Stimulated activated CD4-positive, alpha-beta T cell treated with anti-CD3 and anti-CD28 coated beads, Interleukin-4, amount 100 ng/mL, for 4 hours (primary cell): Measurements from ENCODE around the gene LTB.

Source experiments
- DNase-seq, 2 experiments: peaks; one replicate each; pipeline ENCODE4 v3.0.0-alpha.2; 2020

LTB gene

DNA sequence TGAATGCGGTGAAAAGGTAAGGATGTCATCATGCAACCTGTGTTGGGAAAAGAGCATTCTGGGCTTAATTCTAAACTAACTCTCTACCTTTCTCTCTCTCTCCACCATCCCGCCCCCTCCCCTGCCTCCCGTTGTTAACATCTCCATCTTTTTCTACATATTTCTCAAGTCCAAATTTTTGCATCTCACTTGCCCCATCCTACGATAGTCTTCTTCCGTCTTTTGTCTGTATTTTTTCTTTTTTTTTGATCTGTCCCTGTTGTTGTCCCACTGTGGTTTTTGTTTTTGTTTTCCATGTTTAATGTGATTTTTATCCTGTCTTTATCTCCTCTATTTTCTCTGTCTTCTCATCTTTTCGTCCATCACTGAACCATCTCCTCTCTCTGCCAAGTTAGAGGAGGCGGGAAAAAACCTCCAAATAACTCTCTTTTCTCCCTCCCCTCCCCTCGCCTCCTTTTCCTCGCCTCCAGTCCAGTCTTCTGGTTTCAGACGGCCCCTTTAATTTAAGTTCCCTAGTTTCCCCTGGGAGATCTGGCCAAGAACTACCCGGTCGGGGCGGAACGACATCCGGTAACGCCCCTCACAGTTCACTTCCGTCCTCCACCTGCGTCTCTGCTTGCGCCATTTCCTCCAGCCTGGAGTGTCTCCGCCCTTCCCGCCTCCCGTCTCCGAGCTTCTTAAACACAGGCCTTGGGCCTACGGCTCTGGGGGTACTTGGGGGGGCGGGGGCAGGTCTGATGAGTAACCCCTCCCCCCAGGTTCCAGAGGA is 35.1 kb downstream of the LTB start, which contains the start of gene NFKBIL1:
TSS of gene NFKBIL1 (plus strand) at position 651 of the 769 bp plus-strand sequence. CDS start at position 738, 87 bp downstream.
- DNase-seq: peak; percentile 85 to 92

DNA sequence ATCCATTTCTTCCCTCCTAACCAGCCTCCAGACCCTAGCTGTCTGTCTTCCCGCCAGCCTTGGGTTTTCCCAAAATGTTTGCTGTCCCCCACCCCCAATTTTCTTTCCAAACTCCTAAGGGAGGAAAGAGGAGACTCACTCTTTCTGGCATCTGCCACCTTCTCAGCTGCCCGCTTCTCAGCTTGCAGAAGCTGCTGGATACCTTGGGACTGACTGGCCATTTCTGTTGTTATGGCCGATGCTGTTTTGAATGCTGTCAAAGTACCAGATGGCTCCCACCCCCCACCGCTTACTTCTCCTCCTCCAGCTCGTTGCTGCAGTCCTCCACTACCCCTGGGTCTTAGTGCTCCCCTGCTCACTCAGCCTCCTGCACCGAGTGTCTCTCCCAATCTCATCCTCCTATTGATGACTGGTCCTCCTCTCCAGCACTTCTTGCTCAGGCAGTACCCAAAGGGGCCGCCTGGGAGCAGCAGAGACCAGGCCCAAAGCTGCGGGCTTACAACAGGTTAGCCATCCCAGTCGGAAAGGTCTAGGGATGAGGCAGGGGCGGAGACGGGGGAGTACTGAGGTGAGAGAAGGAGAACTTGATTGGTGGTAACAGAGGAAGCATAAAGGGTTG is 35.8 kb downstream of the LTB start, which contains the start of gene ATP6V1G2:
TSS of gene ATP6V1G2 (minus strand) at position 270 of the 619 bp plus-strand sequence. CDS start at position 221, 49 bp downstream.
- peak; percentile 83 to 84 for DNase-seq

DNA sequence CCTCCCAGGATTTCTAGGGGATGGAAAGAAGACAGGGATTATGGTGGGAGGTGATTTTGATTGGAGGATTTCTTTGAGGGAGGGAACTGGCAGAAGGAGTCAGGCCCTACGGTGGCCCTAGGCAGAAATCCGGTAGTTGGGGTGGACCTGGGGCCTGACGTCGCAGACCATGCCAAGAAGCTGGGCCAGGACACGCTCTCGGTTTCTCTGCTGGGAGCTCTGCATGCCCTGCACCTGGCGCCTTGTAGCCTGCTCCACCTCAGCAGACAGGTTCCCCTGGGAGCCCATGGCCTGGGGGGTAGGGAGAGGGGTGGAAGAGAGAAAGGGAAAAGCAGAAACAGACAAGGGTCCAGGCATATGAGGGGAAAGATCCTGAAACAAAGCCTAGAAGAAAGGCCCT is 36.9 kb downstream of the LTB start:
- no peak for DNase-seq

DNA sequence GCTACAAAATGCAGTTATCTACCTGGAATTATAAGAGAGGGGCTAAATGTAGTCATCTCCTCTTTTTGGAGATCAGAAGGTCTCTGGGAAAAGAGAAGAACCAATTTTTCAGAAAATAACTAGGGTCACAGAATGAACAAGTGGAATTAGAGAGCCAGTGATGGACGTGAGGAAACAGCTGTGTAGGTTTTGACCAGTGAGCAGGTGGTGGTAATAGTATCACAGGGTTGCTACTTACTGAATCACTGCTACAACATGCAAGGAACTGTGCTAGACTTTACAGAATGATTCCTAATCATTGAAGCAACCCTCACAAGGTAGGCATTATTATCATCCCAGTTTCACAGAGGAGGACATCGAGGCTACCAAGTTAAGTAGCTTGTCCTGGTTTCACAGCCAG is 37.5 kb downstream of the LTB start:
- DNase-seq: no peak

DNA sequence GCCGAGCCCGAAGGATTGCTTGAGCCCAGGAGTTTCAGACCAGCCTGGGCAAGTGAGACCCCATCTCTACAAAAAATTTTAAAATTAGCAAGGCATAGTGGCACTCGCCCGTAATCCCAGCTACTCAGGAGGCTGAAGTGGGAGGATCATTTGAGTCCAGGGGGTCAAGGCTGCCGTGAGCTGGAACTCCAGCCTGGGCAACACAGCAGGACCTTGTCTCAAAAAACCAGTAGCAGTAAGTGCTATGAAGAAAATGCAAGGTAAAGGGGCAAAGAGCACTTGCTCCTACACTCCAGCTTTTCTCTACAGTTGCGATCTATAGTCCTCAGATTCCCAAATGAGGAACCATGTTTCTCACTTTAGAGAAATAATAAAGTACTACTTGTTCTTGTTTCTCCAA is 38.6 kb downstream of the LTB start:
- no peak for DNase-seq

DNA sequence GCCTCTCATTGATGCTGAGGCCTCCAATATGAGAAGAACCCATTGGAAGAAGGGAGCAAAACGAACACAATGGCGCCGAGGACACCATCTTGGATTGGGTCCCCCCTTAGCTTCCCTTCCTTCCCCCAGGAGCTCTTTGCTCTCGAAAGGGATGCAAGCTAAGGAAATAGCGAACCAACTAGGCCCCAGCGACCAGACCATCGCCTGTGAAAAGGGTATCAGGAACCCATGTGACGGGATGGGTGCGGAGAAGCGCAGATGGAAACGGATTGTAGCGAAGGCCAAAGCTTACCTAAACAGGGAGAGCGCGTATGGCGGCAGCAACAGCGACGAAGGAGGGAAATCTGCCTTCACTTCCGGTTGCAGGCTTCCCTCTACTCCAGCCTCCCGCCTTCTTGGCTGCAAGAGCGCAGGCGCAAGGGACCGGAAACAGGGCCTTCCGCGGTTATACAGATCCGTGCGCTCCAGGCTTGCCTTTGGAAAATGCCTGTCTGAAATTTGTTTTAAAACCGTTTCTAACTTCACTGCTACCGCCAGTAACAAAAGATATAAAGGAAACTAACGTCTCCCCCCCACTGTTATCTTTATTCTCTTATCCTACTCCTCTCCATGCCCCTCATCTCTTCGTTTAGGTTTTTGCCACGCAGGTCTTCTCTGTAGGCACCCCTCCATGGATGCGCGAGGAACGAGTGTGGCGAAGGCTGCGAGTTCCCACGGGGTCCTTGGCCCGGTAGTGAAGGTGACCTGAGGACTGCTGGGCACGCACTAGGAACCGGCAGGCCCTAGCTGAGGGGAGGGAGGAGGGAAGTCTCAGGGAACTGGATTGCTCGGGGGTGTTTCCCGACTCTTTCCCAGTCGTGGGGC is 40.3 kb downstream of the LTB start, which contains the start of gene DDX39B:
TSS of gene DDX39B (minus strand) at position 346 of the 864 bp plus-strand sequence. CDS start 1,471 bp downstream, outside the sequence.
- peak; percentile 88 to 94 for DNase-seq

DNA sequence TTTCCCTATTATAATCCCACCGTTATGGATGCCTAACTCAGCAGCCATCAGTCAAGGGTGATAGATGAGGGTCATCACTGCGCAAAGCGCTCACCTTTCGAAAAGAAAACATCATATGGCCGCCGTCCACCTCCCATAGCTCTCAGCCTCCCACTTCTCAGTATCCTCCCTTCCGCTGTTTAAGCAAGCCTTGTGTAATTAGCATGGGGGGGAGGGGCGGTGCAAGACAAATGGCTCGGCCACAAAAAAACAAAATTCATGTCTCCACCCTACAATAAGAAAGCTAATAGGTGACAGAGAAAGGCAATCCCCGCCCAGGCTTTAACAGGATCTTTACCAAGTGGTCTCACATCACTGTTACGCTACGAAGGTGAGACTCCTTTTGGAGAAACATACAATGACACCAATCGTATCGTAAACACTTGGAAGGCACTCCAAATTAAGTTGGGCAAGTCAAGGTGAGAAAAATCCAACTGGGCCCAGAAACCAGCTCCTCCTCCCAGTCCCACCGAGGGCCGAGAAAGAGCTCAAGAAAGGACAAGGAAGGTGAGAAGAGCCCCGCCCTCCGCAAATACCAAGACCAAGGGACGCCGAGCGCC is 41.1 kb downstream of the LTB start:
- DNase-seq: peak; percentile 44 to 52

DNA sequence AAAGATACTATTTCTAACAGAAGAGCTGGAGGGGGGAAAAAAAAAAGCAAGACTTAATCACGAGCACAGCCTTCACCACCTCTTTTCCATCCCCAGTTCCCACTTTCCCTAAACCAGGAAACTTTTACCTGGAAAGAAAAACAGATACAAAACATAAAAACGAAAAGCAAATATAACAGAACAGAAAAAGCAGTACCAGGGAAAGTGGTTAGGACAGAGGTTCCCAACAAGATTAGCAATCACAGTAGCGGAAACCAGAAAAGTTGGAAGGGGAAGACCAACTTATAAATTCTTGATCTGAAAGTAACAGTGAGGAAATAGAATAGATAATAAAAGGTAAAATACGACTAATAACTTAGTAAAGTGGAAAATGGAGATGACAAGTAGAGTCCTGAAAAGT is 41.6 kb downstream of the LTB start:
- no peak for DNase-seq

DNA sequence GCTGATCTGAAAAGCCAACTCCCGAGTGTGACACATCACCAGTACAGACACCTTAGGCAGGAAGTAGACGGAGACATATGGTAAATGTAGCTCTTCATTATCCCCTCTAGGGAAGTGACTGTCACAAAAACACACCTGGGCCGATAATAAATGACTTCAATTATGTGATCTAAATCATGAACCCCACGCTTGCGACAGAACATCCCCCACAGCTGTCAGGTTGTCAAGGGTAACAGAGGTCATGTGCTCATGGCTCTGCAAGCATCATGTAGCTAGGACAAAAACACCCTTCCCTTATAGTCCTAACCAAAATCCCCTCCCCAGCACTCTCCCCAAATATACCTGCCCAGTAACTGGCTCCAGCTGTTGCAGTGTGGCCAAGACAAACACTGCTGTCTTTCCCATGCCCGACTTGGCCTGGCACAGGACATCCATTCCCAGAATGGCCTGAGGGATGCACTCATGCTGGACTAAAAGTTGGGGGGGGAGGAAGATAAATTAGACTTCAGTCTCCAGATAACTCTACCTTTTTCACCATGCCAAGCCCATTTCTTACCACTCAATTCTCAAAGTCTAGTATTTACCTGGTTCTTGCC is 43.3 kb downstream of the LTB start:
- no peak for DNase-seq

DNA sequence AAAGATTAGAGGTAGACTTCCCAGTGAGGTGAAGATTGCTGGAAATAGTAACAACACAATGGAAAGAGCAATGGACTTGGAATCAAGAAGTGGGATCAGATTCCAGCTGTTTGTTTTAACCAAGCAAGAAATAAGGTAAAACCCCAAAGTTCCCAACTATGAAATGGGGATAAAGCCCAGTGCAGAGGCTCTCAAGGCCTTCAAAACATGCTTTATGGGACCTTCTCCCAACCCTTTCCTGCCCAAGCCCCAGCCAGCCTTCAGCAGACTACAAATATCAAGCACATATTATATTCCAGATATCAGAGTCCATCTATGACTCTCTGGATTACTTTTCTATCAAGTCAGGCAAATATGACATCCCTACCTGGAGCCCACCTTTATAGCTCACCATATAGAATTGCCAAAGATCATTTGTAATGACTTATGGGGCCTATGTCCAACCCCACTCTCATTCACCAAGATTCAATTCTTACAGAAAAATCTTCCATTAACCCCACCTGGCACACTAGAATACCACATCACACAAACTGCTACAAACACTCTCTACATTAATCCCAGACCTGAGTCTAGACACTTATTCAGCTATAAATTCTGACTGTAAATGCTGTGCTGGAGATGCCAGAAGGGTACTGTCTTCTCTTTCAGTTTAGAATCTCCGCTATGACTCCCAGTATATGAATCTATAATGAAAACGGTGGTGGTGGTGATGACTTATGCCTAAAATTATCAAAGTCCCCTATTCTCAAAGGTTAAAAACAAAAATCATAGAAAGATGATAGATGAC is 46.5 kb downstream of the LTB start:
- no peak for DNase-seq

DNA sequence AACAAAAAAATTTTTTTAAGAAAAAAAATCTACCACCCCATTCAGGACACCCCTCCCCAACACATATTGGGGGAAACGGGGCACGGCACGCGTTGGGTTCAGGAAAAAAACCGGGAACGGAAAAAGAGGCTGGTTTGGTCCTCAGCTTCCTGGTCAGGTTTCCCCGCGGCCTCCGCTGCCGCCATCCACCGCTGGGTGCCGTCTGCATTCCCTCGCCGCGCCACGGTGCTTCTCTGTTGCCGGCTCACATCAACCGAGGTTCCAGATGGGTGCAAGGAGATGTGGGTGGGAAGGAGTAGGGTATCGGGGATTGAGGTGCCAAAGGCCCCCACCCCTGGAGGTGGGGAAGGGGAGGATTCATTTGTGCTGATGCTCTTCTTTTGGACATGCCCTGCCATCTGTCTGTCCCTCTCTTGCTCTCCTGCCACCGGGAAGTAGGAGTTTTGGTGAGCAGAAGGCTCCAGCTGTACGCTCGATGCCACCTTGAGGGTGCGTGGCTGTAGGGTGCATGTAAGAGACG is 47.6 kb downstream of the LTB start:
- DNase-seq: no peak

DNA sequence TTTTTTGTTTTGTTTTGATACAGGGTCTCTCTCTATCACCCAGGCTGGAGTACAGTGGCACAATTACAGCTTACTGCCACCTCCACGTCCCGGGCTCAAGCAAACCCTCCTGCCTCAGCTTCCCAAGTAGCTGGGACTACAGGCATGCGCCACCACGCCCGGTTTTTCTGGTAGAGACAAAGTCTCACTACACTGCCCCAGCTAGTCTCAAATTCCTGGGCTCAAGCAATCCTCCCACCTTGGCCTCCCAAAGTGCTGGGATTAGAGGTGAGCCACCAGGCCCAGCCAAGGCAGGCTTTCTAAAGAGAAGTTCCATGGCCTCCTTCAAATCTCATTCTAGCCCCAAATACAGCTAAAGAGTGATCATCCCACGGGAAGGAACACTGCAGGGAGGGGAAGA is 48.2 kb downstream of the LTB start:
- no peak for DNase-seq

DNA sequence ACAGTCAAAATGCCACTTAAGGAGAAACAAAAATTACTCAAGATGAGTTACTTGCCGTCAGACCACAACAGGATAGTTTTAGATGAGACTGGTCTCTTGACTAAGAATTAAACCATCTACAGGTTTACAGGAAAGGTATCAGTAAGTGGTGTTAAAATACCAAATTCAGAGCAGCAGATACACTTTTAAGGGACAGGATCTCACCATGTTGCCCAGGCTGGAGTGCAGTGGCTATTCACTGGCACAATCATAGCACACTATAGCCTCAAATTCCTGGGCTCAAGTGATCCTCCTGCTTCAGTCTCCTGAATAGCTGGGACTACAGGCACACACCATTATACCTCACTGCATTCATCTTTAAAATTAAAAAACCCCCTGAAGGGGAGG is 48.8 kb downstream of the LTB start:
- DNase-seq: no peak

DNA sequence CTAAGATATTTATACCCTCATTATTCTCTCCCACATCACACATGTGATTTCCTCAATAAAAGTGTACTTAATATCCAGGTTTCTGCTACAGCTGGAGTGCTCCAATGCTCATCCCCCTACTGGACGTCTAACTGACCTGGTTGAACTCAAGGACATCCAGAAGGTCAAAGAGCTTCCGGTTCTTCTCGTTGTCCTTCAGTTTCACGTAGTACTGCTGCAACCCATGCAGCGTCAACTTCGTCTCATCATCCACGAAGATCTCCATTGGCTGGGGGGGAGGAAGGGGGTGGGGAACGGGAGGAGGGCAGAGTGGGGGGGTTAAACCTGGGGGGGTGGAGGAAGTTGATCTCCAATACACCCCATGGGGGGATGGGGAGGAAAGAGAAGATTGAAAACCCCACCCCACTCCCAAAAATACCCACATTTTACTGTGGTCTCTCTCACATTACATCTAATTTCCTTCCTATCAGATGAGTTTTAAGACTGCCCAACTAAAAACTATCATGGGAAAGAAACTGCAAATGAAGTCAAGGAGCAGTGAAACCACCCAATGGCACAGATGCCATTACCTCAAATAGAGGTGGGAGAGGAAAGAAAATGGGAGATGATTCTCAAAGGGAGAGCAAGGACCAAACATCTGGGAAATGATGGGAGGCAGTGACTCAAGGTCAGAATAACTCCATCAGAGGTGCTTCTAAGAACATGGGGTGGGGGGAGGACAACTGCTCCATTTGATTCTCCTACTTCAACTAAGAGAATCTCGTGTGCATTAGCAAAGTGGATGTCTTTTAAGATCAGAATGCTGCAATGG is 49.4 kb downstream of the LTB start:
- DNase-seq: no peak

DNA sequence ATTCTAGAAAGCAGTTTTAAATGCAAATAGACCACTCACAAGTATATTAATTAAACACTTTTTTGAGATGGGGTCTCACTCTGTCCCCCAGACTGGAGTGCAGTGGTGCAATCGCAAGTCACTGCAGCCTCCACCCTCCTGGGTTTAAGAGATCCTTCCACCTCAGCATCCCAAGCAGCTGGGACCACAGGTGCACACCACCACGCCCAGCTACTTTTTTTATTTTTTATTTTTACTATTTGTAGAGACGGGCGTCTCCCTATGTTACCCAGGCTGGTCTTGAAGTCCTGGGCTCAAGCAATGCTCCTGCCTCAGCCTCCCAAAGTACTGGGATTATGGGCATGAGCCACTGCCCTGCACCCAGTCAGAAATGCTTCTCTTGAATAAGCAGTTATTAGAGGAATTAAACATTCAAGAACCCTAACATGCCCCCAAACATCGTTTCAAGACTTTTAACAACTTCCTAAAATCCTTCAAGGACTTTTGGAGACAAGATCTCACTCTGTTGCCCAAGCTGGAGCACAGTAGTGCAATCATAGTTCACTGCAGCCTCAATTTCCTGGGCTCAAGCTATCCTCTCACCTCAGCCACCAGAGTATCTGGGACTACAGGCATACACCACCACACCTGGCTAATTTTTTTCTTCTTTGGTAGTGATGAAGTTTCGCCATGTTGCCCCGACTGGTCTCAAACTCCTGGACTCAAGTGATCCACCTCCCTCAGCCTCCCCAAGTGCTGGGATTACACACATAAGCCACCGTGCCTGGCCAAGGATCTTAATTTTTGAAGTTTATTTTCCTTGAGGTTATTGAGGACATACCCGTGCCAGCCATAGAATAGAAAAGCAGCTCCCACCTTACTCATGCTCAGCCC is 50.2 kb downstream of the LTB start:
- DNase-seq: no peak

DNA sequence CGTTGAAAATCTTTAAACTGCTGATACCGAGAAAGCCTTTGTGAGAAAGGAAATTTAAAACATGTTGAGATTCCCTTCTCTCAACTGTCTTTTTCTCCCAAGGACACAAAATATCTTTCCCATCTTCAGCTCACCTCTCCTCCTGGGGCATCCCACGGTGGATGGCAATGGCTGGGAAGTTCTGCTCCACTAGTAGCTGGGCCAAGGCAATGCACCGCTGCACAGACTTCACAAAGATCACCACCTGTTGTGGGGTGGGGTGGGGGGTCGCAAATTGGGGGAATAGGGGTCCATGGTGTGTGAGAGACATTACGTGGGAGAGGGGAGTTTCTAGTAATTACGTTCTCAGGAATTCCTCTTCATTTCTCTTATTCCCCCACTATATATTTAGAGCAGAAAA is 51.1 kb downstream of the LTB start:
- no peak for DNase-seq

DNA sequence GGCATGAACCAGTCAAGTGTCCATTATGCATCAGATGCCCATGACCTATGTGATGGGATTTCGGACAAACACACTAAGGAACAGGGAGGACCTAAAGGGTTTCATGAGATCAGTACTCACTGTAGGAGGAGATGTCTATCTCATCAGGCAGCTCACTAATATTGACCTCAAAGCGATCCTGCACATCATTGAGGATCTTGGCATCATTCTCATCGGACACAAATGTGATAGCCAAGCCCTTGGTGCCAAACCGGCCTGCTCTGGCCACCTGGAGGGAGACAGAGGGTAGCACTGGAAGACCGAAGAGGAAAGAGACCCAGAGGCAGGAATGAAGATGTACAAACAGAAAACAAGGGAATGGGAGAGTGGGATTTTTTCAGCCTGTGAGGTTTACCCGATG is 51.6 kb downstream of the LTB start:
- no peak for DNase-seq
